Caki2 (cell line): ENCODE results near the gene SMOC2. TPM values are rescaled to one million over a fixed set of nuclear protein-coding genes. Genes with fewer than 3 reads are reported as not detected.

ENCODE experiments used
- DNase-seq: peaks from one replicate; pipeline ENCODE4 v3.0.0-alpha.2; 2015; ENCODE audit warnings: low read depth
- in situ Hi-C: cut with HindIII; loops from 2 replicates; pipeline ENCODE4 v1.10.0; 2016; ENCODE audit warnings: low sequenced_read_pairs, low pct_unique_long_range_greater_than_20kb, mixed read lengths
- total RNA-seq: library from RNA; depleted of rRNA; stranded (reverse); fragments of >200 nt; shearing (Covaris generic); gene quantifications from 2 replicates; pipeline ENCODE4 v1.2.3, GENCODE V29; 2014; ENCODE audit warnings: low replicate concordance

SMOC2 gene
- total RNA-seq, 1 experiment from 2014 or later, result 0.68 TPM

DNA sequence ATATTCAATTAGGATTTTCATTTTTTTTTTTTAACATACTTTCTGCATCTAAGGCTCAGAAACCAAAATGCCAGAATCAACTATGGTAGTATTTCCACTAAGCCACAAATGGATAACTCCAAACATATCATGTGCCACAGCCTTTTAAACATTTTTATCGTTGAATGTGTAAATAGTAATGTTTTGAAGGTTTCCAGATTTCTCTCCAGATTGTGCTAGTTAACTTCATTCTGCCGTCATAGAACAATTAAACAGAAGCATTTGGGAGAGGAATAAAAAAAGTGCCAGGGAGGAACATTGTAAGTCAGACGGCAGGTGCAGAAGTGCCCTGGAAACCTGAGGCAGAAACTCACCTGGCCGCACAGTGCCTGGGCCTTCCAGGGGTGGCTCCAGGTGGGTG lies 23.6 kb downstream of the SMOC2 start:
- no peak for DNase-seq
- in situ Hi-C loops, result no loop called here

DNA sequence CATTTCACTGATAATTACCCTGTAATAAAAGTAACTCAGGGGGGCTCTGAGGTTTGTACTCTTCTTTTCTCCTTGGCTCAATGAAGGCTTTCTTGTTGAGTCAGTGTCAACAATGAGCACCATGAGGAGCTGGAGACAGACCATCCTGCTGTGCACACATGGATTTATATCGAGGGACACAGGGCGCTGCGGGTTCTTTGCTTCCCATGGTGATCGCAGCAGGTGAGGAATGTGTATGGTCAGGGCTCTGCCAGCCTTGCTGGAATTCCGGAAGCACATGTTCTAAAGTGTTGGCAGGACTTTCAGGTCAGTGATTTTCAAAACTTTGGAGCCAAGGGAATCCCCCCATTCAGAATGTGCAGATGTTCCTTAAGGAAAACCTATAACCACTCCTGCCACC lies 27.1 kb downstream of the SMOC2 start:
- DNase-seq, result no peak
- in situ Hi-C loops, result no loop called here

DNA sequence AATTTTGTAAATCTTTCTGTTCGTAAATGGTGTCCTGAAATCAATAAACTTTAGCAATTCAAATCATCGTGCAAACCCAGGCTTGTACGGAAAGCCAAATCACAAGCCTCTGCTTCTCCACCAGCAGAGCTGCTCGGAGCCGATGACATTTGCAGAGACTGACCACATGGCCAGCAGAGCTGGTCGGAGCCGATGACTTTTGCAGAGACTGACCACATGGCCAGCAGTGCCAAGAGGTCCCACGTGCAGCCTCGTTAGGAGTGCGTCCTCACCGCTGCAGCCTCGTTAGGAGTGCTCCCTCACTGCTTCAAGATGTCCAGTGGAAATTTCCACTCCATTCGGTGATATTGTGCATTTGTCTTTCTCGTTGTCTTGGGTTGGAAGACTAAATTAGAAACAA lies 28.5 kb downstream of the SMOC2 start:
- in situ Hi-C loops, result no loop called here
- no peak for DNase-seq

DNA sequence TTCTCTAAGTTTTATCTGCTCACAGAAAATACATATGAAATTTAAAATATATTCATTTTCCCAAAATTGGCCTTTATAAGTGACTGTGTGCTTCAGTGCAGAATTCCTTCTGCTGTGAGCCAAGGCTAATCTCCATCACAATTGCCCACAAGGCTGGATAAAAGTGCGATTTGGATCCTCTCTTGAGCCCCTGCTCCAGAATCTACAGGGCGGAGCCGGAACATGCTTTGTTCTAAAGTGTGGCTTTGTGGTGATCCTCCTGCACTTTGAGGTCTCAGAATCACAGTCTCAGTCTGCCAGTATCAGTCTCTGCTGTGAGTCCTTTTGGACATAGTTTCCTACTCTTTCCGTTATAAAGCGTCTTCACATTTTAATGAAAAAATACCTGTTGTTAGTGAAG lies 28.9 kb downstream of the SMOC2 start:
- in situ Hi-C loops, result no loop called here
- DNase-seq, result no peak

DNA sequence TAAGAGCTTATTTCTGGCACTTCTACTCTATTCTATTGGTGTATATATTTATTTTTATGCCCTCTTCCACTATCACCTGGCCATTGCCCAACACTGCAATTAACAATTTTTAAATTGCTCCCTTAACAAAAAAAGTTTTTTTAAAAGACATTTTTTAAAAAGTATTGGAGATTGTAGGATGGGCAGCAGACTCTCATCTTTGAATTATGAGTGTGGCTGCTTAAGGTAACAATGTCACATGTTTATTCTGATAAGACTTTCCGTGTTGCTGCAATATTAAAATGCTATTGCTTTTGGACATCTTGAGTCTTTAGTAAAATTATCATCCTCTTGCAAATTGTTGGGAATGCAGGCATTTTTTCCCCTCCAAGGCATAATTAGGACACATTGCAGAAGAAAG lies 31.4 kb downstream of the SMOC2 start:
- in situ Hi-C loops, result no loop called here
- DNase-seq, result no peak

DNA sequence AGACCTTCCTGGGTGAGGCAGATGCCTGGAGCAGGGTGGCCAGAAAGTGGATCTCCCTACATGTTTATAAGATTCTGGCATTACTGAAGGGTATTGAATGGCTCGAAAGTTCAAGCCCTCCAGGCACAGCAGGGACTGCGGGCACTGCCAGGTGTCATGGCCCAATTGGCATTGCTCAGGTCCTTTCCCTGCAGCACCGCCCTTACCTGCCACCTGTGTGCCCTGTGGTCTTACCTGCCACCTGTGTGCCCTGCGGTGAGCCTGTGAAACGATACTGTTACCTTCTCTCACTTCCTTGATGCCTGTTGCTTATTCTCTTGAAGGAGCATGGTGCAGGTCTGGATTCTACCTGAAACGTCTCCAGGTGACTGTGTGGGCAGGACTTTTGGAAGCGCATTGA lies 32.2 kb downstream of the SMOC2 start:
- DNase-seq, result no peak
- in situ Hi-C loops, result no loop called here

DNA sequence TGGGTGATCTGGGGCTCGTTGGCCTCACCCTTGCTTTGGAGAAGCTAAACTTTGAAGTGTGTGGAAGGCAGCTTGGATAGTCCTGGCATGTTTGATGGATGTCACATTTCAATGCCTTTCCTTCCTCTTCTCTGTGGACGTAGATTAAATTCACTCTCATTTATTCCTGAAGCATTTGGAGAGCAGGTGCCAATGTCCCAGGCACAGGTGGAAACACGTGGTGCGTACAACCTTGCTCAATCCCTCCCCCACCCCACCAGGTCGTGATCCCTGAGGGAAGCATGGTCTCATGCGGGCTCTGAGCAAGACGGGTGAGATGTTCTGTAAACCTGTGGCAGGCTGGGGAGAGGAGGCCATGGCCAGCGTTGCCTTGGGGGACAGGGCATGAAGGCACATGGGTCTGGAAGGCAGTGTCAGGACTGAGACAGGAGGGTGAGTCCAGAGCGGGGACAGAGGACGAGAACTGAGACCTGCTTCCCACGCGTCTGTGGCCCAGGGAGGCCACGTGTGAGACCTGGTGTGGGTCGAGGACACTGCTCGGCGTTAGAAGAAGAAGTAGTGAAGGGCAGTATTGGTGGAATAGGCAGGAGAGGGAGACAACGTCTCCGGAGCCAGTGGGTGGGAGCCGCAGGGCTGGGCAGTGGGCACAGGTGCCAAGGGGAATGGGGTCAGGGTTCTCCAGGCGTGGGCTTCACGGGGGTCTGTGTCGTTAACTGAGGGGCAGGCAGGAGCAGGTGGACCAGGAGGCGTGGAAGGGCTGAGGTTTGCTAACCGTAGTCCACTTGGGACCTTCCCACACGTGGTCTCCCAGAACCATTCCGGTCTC lies 34.4 kb downstream of the SMOC2 start:
- in situ Hi-C loops, result no loop called here
- no peak for DNase-seq

DNA sequence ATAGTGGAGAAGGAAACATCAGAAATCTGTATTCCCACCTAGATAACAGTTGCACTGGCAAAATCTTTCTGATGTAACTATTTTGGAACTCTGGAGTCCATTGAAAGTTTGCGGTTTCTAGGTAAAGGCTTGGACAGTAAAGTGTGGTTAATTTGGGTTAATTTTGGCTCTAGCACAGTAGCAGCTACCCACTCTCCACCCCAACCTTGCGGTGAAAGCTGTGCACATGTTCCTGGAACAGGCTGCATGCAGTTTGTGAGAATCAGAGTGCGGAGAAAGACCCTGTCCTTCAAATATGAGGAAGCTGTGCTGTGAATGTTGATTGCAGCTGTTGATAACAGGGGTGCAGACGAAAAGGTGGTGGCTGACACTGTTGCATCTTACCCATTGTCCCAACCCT lies 38.4 kb downstream of the SMOC2 start:
- no peak for DNase-seq
- in situ Hi-C loops, result no loop called here

DNA sequence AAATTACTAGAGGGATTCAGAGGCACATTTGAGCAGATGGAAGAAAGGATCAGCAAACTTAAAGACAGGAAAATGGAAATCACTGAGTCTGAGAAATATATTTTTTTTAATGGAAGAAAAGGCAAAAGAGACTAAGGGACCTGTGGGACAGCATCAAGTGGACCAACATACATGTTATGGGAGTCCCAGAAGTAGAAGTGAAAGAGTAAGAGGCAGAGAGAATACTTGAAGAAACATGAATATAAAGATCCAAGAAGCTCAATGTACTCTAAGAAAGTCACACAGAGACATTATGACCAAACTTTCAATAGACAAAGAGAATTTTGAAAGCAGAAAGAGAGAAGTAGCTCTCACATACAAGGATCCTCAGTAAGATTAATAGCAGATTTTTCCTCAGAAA lies 39.5 kb downstream of the SMOC2 start:
- no peak for DNase-seq
- in situ Hi-C loops, result no loop called here

DNA sequence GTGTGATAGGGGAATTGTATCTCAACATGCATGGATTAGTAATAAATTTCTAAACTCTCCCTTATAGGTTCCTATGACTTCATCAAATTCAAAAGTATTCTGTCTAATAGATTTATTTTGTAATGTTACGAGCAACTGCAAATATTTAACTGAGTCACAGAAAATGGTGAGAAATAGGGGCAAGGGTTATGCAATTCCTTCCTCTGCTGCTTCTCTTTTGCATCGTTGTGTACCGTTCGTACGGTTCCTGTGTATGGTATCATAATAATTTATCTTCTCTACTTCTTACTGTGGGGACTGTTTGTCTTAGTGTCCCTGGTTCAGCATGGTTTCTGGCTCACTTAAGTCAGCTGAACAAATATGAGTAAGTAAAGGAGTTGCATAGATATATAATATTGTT lies 44.8 kb downstream of the SMOC2 start:
- DNase-seq, result no peak
- in situ Hi-C loops, result no loop called here

DNA sequence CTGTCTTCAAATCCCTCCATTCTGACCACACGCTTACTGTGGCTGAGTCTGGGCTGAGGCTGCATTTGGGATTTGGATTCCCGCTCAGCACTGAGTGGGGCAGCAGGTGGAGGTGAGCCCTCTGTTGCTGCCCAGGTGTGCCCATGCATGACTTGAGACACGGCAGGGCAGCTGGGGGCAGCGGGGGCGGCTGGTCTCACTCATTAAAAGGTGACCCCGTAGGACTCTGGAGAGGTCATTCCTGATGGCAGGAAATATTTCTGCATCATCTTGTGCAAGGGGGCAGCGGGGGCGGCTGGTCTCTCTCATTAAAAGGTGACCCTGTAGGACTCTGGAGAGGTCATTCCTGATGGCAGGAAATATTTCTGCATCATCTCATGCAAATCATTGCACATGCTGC lies 49.8 kb downstream of the SMOC2 start:
- DNase-seq, result no peak
- in situ Hi-C loops, result no loop called here

DNA sequence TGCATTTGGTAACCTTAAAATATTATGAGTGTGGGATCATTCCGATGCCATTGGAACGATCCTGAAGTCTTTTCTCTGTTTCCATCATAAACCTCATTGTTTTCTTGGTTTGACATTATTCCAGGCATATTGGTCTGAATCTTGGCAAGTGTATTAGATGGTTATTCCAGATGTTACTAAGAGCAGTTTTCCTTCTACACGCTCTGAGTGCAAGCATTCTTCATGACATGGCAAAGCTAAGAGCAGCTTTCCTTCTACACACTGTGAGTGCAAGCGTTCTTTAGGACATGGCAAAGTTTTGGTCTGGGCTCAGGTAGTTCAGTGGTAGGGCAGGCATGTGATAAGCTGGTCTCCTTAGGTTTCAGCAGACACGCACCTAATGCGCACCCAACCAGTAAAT lies 53.0 kb downstream of the SMOC2 start:
- DNase-seq, result no peak
- in situ Hi-C loops, result no loop called here

DNA sequence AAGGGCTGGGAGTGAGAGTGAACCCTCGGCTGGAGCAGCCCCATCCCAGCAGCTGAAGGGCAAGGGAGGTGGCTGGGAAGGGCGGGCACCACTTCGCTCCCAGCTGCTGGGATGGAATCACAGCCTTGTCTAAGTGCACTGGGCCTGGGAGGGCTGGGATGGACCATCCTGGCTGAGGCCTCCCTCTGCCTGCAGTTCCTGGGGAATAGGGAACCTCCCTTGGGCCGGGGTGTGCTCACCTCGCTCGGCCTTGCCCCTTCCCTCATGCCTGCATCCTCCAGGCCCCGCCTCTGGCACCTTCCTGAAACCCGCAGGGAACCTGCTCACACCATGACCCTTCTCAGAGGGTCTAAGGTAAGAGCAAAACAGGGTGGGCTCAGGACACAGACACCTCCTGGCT lies 53.7 kb downstream of the SMOC2 start:
- in situ Hi-C loops, result no loop called here

DNA sequence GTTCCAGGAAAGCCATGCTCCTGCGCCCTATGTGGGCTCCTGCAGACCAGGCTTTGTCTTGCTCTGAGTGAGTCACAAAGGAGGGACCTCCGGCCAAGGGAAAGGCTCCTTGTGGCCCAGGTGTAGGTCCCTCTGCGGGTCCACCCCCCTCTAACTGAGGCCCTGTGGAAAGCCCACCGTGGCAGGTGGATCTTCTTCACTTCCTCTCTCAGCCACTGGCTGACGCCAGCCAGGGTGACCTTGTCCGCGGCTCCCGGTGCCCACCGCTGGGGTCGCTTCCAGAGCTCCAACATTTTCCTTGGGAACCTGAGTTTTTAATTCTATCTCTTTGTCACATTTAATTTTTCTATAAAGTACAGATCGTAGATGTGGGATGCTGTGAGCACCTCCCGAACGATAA lies 54.1 kb downstream of the SMOC2 start:
- in situ Hi-C loops, result no loop called here
- DNase-seq, result no peak

More for the DNA sequence above, 53.7 kb downstream of the SMOC2 start:
- DNase-seq, result no peak

DNA sequence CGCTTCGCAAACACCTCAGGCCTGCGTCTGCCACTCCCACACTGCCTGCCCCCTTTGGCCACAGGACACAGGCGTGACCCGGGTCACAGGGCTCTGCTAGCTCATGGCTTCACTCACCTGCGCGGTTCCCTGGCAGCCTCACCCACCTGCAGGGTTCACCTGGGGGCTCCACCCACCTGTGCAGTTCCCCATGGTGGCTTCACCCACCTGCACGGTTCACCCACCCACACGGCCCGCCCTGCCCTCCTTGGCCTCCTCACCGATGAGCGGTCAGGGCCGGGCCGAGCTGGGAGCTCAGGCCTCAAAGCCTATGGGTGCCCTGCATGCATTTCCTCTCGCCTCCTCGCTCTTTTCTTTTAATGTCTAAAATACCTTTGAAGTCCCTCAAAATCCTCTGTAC lies 54.7 kb downstream of the SMOC2 start:
- in situ Hi-C loops, result no loop called here
- DNase-seq, result no peak

DNA sequence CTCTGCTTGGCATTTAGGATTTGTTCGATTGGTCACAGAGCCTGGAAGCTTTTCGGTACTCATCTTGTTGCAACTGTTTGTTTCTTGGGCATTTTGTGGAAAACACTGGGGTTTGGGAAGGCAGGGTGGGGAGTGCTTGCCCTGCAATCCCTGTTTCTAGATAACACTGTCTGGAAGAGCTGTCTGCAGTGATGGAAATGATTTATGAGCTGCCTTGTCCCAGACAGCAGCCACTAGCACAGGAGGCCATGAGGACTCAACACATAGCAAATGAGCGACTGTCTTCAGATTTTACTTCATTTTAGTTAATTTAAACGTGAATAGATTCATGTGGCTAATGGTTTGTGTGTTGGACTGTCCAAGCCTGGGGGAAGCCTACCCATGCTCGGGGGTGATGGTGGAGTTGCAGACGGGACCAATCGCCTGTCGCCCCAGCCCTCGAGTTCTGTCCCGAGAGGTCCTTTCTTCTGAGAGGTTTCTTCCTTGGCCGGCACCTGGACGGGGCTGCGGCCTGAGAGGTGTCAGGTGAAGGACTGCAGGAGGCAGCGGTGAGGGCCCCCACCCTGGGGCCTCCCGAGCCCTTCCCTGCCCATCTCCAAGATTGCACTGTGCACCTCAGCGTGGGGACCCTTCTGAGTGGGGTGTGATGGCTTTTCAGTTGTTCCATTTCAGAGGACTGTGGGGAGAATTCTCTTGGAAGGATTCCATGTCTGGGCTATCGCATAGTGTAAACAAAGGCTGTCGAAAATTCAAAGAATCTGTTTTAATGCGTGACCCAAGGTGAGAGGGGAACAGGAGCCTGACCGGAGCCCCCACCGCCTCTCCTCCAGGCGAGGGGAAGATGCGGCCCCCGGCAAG lies 55.4 kb downstream of the SMOC2 start:
- in situ Hi-C loops, result no loop called here

DNA sequence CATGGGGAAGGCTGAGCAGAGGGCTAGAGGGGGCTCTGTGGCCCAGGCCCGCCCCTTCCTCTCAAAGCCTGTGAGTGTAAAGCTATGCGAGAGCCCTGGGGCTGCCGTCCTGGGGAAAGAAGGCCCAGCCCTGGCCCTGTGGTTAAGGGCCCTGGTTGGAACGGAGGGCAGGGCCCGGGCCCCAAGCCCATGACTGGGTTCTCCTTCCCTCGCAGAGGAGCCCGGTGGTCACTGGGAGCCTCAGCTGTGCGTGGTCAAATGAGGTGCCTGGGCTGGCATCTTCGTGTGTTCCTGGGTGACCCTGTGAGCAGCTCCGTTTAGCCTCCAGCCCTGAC lies 56.0 kb downstream of the SMOC2 start:
- in situ Hi-C loops, result no loop called here
- no peak for DNase-seq

More for the DNA sequence above, 55.4 kb downstream of the SMOC2 start:
- DNase-seq, result no peak

DNA sequence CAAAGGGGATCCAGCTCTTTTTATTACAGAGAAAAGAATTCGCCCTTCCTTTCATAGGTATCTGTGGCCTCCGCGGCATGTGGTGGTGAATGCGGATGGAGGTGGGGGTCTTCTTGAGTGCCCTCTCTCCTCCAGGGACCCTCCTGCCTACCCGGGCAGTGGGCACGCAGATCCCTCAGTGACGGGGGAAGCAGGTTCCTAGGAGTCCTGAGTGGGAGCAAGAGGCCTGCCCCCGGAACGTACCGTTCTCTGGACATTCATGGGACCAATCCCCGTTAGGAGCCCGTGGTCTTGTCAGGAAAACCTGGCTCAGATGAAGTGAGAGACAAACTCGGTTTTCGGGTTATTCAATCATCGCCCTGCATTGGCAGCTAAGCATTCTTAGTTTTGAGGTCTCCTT lies 56.4 kb downstream of the SMOC2 start:
- DNase-seq, result no peak
- in situ Hi-C loops, result no loop called here

DNA sequence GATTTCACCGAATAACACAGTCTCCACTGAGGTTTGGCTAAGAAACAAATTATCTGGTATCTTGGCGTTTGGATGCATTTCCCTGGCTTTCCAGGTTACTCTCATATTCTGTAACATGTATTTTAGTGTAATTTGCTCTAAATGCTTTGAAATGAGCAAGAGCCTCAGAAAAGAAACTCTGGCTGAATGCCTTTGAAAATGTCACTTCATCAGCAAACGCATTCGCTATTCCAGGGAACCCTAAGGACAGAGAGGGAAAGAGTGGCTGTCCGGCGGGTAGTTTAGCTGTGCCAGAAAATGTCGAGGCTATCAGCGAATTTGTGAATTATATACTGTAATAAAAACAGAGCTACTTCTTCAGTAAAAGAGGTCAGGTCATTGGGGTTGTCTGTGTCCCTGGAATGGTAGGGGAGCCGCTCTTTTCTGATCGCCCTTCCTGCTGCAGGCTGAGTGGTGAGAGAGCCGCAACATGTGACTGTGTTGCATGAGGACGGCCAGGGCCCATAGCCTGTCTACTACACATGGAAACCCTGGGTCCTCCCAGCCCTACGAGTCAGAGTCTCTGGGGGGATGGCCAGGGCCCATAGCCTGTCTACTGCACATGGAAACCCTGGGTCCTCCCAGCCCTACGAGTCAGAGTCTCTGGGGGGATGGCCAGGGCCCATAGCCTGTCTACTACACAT lies 57.3 kb downstream of the SMOC2 start:
- in situ Hi-C loops, result no loop called here
- no peak for DNase-seq
